SKM-1 treated with dmso at 0.1 percent for 144 hours (cell line): ENCODE data around the gene EMC6.

Experiments
- DNase-seq: peaks from one replicate; lab custom pipeline; 2025; ENCODE audit not compliant: unreplicated experiment; lab: John Stamatoyannopoulos, UW

The EMC6 gene

GRCh38 chr17:3668279-3669084 is at the start of gene EMC6, which contains the start of gene TAX1BP3:
Gene EMC6, plus strand, starts transcription at chr17:3668812. Its CDS starts 335 bp downstream, at chr17:3669147.
Gene TAX1BP3, minus strand, starts transcription at chr17:3668578. Its CDS starts 52 bp downstream, at chr17:3668526.
- peak; percentile 81 for DNase-seq

- DNase-seq = no peak
These were observed 47.4 kb upstream of the EMC6 start for GRCh38 chr17:3621146-3621720.

GRCh38 chr17:3622977-3623594 is 45.5 kb upstream of the EMC6 start:
- DNase-seq = no peak

- DNase-seq = no peak
These were observed 41.5 kb upstream of the EMC6 start for GRCh38 chr17:3626831-3627768.

- no peak for DNase-seq
These were observed 40.8 kb upstream of the EMC6 start for GRCh38 chr17:3627769-3628167.

- DNase-seq = no peak
These were observed 37.8 kb upstream of the EMC6 start for GRCh38 chr17:3630781-3631180.

- DNase-seq = no peak
These were observed 36.3 kb upstream of the EMC6 start for GRCh38 chr17:3632287-3632686.

GRCh38 chr17:3635474-3636153 is 33.0 kb upstream of the EMC6 start:
- DNase-seq = no peak

GRCh38 chr17:3636154-3636907 is 32.3 kb upstream of the EMC6 start, which contains the start of the genes CTNS and SHPK:
Gene CTNS, plus strand, starts transcription at chr17:3636760. Its CDS starts 3,447 bp downstream, at chr17:3640207.
Gene SHPK, minus strand, starts transcription at chr17:3636250. Its CDS starts 31 bp downstream, at chr17:3636219.
- DNase-seq = peak; percentile 78

GRCh38 chr17:3636908-3637373 is 31.7 kb upstream of the EMC6 start:
- DNase-seq = no peak

GRCh38 chr17:3639981-3640596 is 28.5 kb upstream of the EMC6 start:
- DNase-seq = no peak

GRCh38 chr17:3641014-3641413 is 27.6 kb upstream of the EMC6 start:
- no peak for DNase-seq

- no peak for DNase-seq
These were observed 26.7 kb upstream of the EMC6 start for GRCh38 chr17:3641717-3642486.

GRCh38 chr17:3643889-3644349 is 24.7 kb upstream of the EMC6 start:
- no peak for DNase-seq

- DNase-seq = no peak
These were observed 23.3 kb upstream of the EMC6 start for GRCh38 chr17:3645310-3645709.

GRCh38 chr17:3647251-3647650 is 21.4 kb upstream of the EMC6 start:
- no peak for DNase-seq

GRCh38 chr17:3647769-3648555 is 20.6 kb upstream of the EMC6 start:
- DNase-seq = no peak
